Umbilical cord (tissue), 2 donors: Measurements from ENCODE around the gene CAMK2A. TPM values are rescaled to one million over a fixed set of nuclear protein-coding genes. Genes with fewer than 3 reads are reported as not detected.
"Not testable (repeated sequence)": the region's sequence is repeated elsewhere in the genome, so short reads cannot be mapped to it uniquely, and the experiment has no call there.

Source experiments
- DNase-seq: peaks from one replicate; pipeline ENCODE4 v3.0.0-alpha.2; 2015; ENCODE audit warnings: low spot score
- total RNA-seq: library from RNA; depleted of rRNA; stranded (reverse); fragments of >200 nt; gene quantifications from one replicate; pipeline ENCODE4 v1.2.3, GENCODE V29; 2014; ENCODE audit warnings: low replicate concordance; ENCODE audit not compliant: insufficient read depth

Gene CAMK2A
- total RNA-seq, 1 donor from 2014 or later = 5.8 TPM

GRCh38 chr5:150255659-150256409 lies 33.7 kb downstream of the CAMK2A start:
- DNase-seq = peak; percentile 85

GRCh38 chr5:150254774-150255173 lies 34.8 kb downstream of the CAMK2A start:
- no peak for DNase-seq

GRCh38 chr5:150254363-150254762 lies 35.2 kb downstream of the CAMK2A start:
- DNase-seq = no peak

- no peak for DNase-seq
Measured at GRCh38 chr5:150253416-150254208, 36.0 kb downstream of the CAMK2A start.

GRCh38 chr5:150252489-150252888 lies 37.1 kb downstream of the CAMK2A start:
- DNase-seq = no peak

- DNase-seq = no peak
Measured at GRCh38 chr5:150251504-150251903, 38.1 kb downstream of the CAMK2A start.

- no peak for DNase-seq
Measured at GRCh38 chr5:150249744-150250143, 39.8 kb downstream of the CAMK2A start.

GRCh38 chr5:150248946-150249345 lies 40.6 kb downstream of the CAMK2A start:
- DNase-seq = no peak

- not testable (repeated sequence) for DNase-seq
Measured at GRCh38 chr5:150248493-150248892, 41.1 kb downstream of the CAMK2A start.

GRCh38 chr5:150247726-150248125 lies 41.8 kb downstream of the CAMK2A start:
- DNase-seq = no peak

- DNase-seq = peak; percentile 66
Measured at GRCh38 chr5:150246835-150247234, 42.7 kb downstream of the CAMK2A start.

- DNase-seq = no peak
Measured at GRCh38 chr5:150246429-150246828, 43.1 kb downstream of the CAMK2A start.

GRCh38 chr5:150245808-150246207 lies 43.8 kb downstream of the CAMK2A start:
- DNase-seq = no peak

GRCh38 chr5:150245111-150245789 lies 44.3 kb downstream of the CAMK2A start:
- DNase-seq = peak; percentile 87

- no peak for DNase-seq
Measured at GRCh38 chr5:150244209-150244608, 45.4 kb downstream of the CAMK2A start.

- DNase-seq = no peak
Measured at GRCh38 chr5:150243590-150243989, 46.0 kb downstream of the CAMK2A start.

- DNase-seq = peak; percentile 80
Measured at GRCh38 chr5:150242251-150242894, 47.2 kb downstream of the CAMK2A start.

- DNase-seq = no peak
Measured at GRCh38 chr5:150241298-150242160, 48.0 kb downstream of the CAMK2A start.

GRCh38 chr5:150239794-150240122 lies 49.8 kb downstream of the CAMK2A start:
- DNase-seq = no peak

GRCh38 chr5:150239099-150239793 lies 50.3 kb downstream of the CAMK2A start:
- DNase-seq = no peak
